K562 (cell line): Measurements from ENCODE around the gene SNRNP48. TPM values are rescaled to one million over a fixed set of nuclear protein-coding genes. Genes with fewer than 3 reads are reported as not detected.

Experiments
- CHD7 ChIP-seq: fragments of 200-600 bp; sonication (generic); IDR thresholded peaks from one replicate; pipeline ENCODE4 v1.6.1; 2012; ENCODE audit warnings: mild to moderate bottlenecking, low read depth, low read length, inconsistent platforms
- E2F8 ChIP-seq: fragments of 450-650 bp; IDR thresholded peaks from 2 replicates; pipeline ENCODE4 v1.7.1; 2018; ENCODE audit warnings: mild to moderate bottlenecking, low read depth; ENCODE audit not compliant: partially characterized antibody
- GTF2F1 ChIP-seq: IDR thresholded peaks from 2 replicates; pipeline ENCODE4 v1.6.1; 2011; ENCODE audit warnings: low read depth, low read length, improper control_type of control experiment
- HMG20A ChIP-seq: fragments of 450-650 bp; formaldehyde crosslinking; conservative IDR thresholded peaks from 2 replicates; pipeline ENCODE4 v1.4.0; 2020; ENCODE audit warnings: mild to moderate bottlenecking, mixed read lengths
- KAT7 ChIP-seq: sonication (generic); formaldehyde crosslinking; IDR thresholded peaks from 2 replicates; pipeline ENCODE4 v1.8.0; 2022; ENCODE audit warnings: missing genetic modification reagents, mild to moderate bottlenecking, borderline replicate concordance
- MEF2D ChIP-seq: conservative IDR thresholded peaks from 2 replicates; pipeline ENCODE4 v1.6.1; 2016; ENCODE audit warnings: low read depth, missing genetic modification characterization, missing compliant biosample characterization
- SFPQ ChIP-seq: fragments of 200-400 bp; formaldehyde crosslinking; IDR thresholded peaks from 2 replicates; pipeline ENCODE4 v1.6.1; 2017; ENCODE audit warnings: mild to moderate bottlenecking, low read depth, low read length, moderate library complexity
- TRIM24 ChIP-seq, 2 experiments: fragments of 450-650 bp; IDR thresholded peaks; 2 replicates each; pipeline ENCODE4 v1.6.1; 2016
- ZBTB34 ChIP-seq: fragments of 250-450 bp; sonication (Bioruptor Pico); IDR thresholded peaks from 2 replicates; pipeline ENCODE4 v1.8.0; 2021; ENCODE audit warnings: mild to moderate bottlenecking, moderate library complexity
- ZKSCAN1 ChIP-seq: fragments of 150-350 bp; IDR thresholded peaks from 2 replicates; pipeline ENCODE4 v1.6.1; 2016; ENCODE audit warnings: low read depth, low read length
- ZNF133 ChIP-seq: fragments of 250-450 bp; sonication (Bioruptor Pico); IDR thresholded peaks from 2 replicates; pipeline ENCODE4 v1.4.0; 2020; ENCODE audit warnings: mild to moderate bottlenecking
- polyA plus RNA-seq, 8 experiments: library from polyadenylated mRNA; depleted of rRNA in 4 of 8; stranded (reverse) in 5 of 8; unstranded in 3 of 8; fragments of >200 nt; fragmentation: Nextera tagmentation in 2 of 8; fragmentation: Illumina TruSeq in 1 of 8; extraction: Ambion mirVana in 2 of 8; extraction: Trizol in 1 of 8; gene quantifications; 2 replicates each; pipeline versions ENCODE4 v1.2.1 to v1.2.3, GENCODE V29; 2011 to 2014; ENCODE audit warnings: inconsistent platforms in 1 of 8, missing spikeins in 1 of 8
- total RNA-seq, 7 experiments: library from RNA; depleted of rRNA in 6 of 7; stranded (reverse); fragments of >200 nt in 6 of 7; fragmentation: Illumina TruSeq in 2 of 7; extraction: Trizol in 2 of 7; gene quantifications; 2 replicates each; pipeline versions ENCODE4 v1.2.1 to v1.2.3, GENCODE V29; 2011 to 2021; ENCODE audit warnings: low replicate concordance in 1 of 7

SNRNP48 gene
- total and polyA plus RNA-seq, 9 of the 15 experiments (the other 6 are each of a cell fraction or from before 2014, with no cell fraction given) = 6.2 to 32.9 (median 18.6) TPM

- TF ChIP-seq E2F8 (no peak), MEF2D (tag) (no peak), ZBTB34 (CRISPR knock-in tag) (no peak), ZKSCAN1 (no peak), SFPQ (no peak), ZNF133 (no peak), KAT7 (CRISPR knock-in tag) (no peak), GTF2F1 (no peak), HMG20A (no peak), CHD7 (no peak), TRIM24 (IDR thresholded peaks at IDR 0.05) (peak; percentile 45 to 63)
Observed at GRCh38 chr6:7579851-7580250, 10.1 kb upstream of the SNRNP48 start (continued).
